ENCODE data around the gene TECTA. TPM values are rescaled to one million over a fixed set of nuclear protein-coding genes. Genes with fewer than 3 reads are reported as not detected.

TECTA gene
- total RNA-seq, 6 experiments from 2014 or later: 0.11 to 0.40 (median 0.16) TPM

- TF ChIP-seq CTCF (IDR thresholded peaks at IDR 0.05): no peak
- Mint-ChIP-seq H3K4me1 (ENCODE audit: low read depth) (peaks cover 10% of the 10 kb centered on the region; the same call in 1 of the 2 replicates), H3K9me3 (peaks cover 12% of the 10 kb centered on the region; the same call in 1 of the 2 replicates), H3K36me3 (ENCODE audit: low read depth) (no peaks in the 10 kb centered on the region), H3K27me3 (ENCODE audit: insufficient read depth) (peaks cover 15% of the 10 kb centered on the region), H3K4me3 (no peak overlapping the region), H3K27ac (no peak overlapping the region)
- no peak for DNase-seq
Observed at GRCh38 chr11:121129362-121130340, 28.6 kb downstream of the TECTA start.

DNA sequence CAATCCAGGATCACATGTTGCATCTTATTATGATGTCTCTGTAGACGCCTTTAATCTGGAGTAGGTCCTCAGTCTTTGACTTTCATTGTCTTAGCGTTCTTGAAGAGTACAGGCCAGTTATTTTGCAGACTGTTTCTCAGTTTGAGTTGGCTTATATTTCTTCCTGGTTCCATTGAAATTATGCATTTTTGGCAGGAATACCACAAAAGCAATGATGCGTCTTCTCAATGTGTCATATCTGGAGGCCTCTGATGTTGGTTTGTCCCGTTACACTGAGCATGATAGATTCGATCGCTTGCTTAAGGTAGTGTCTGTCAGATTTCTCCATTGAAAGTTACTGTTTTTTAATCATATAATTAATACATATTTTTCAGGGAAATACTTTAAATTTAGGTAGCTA lies 30.6 kb downstream of the TECTA start:
- no peaks in the 10 kb centered on the region for H3K36me3 Mint-ChIP-seq (ENCODE audit: low read depth)
- H3K27ac Mint-ChIP-seq: no peak overlapping the region
- peaks cover 20% of the 10 kb centered on the region for H3K27me3 Mint-ChIP-seq (ENCODE audit: insufficient read depth)
- DNase-seq: no peak
- TF ChIP-seq CTCF (IDR thresholded peaks at IDR 0.05): no peak
- H3K9me3 Mint-ChIP-seq: peaks cover 12% of the 10 kb centered on the region; the same call in 1 of the 2 replicates
- H3K4me3 Mint-ChIP-seq: no peak overlapping the region
- H3K4me1 Mint-ChIP-seq (ENCODE audit: low read depth): peaks cover 10% of the 10 kb centered on the region; the same call in 1 of the 2 replicates

- DNase-seq: peak; percentile 21
- H3K27me3 Mint-ChIP-seq (ENCODE audit: insufficient read depth): peaks cover 18% of the 10 kb centered on the region
- TF ChIP-seq CTCF (IDR thresholded peaks at IDR 0.05): 0 out of 2 replicates have a peak, but pooled peaks have one; percentile 37
Observed at GRCh38 chr11:121132211-121132976, 31.4 kb downstream of the TECTA start.

DNA sequence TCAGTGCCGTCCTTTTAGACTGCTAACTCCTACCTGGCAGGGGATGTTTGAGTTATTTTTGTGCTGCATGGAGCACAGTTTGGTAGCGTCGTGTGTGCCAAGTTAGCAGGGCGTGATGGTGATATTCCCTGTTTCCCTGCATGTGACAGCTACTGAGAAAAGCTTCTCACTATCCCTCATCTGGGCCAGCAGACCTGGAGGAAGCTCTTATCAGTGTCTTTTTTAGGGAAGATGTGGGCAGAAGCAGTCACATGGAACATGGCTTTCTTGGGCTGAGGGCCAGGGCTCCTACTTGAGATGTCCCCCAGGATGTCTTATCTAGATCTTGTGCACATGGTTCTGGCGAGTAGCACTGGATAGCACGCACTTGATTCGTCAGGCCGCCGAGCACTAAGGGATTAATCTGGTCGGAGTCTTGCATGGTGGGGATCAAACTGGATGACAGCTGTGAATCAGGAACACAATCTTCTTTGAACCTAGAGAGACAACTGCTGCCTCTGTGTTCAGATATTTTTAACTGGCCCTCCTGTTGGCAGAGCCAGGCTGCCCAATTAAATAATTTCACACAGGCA lies 33.8 kb downstream of the TECTA start:
- no peak for DNase-seq
- H3K27ac Mint-ChIP-seq: no peak overlapping the region
- no peaks in the 10 kb centered on the region for H3K36me3 Mint-ChIP-seq (ENCODE audit: low read depth)
- TF ChIP-seq CTCF (IDR thresholded peaks at IDR 0.05): no peak
- peaks cover 16% of the 10 kb centered on the region for H3K27me3 Mint-ChIP-seq (ENCODE audit: insufficient read depth)
- peaks cover 10% of the 10 kb centered on the region; the same call in 1 of the 2 replicates for H3K4me1 Mint-ChIP-seq (ENCODE audit: low read depth)
- H3K9me3 Mint-ChIP-seq: no peaks in the 10 kb centered on the region
- no peak overlapping the region for H3K4me3 Mint-ChIP-seq

More at GRCh38 chr11:121132211-121132976, 31.4 kb downstream of the TECTA start:
- H3K4me1 Mint-ChIP-seq (ENCODE audit: low read depth): peaks cover 10% of the 10 kb centered on the region; the same call in 1 of the 2 replicates
- peaks cover 12% of the 10 kb centered on the region; the same call in 1 of the 2 replicates for H3K9me3 Mint-ChIP-seq
- no peak overlapping the region for H3K27ac Mint-ChIP-seq
- no peaks in the 10 kb centered on the region for H3K36me3 Mint-ChIP-seq (ENCODE audit: low read depth)
- no peak overlapping the region for H3K4me3 Mint-ChIP-seq

- no peak for TF ChIP-seq CTCF (IDR thresholded peaks at IDR 0.05)
- no peaks in the 10 kb centered on the region for H3K36me3 Mint-ChIP-seq (ENCODE audit: low read depth)
- no peak overlapping the region for H3K27ac Mint-ChIP-seq
- H3K27me3 Mint-ChIP-seq (ENCODE audit: insufficient read depth): peaks cover 23% of the 10 kb centered on the region
- no peak overlapping the region for H3K4me3 Mint-ChIP-seq
- no peaks in the 10 kb centered on the region for H3K9me3 Mint-ChIP-seq
- H3K4me1 Mint-ChIP-seq (ENCODE audit: low read depth): peaks cover 5% of the 10 kb centered on the region; the same call in 1 of the 2 replicates
- no peak for DNase-seq
Observed at GRCh38 chr11:121137005-121137404, 36.0 kb downstream of the TECTA start.

All from HFFc6 (cell line).